Stomach smooth muscle (tissue), 2 donors: ENCODE data around the gene SPATA31C2.
"Not testable (repeated sequence)": the region's sequence is repeated elsewhere in the genome, so short reads cannot be mapped to it uniquely, and the experiment has no call there.

Source experiments
- H3K27ac ChIP-seq: one replicate; pipeline ENCODE4 v1.7.0; 2013; ENCODE audit warnings: mild to moderate bottlenecking, low read length, inconsistent platforms
- H3K27me3 ChIP-seq, 2 donors: one replicate each; pipeline ENCODE4 v1.7.0; 2013; ENCODE audit warnings: low read length in 2 of 2; ENCODE audit not compliant: insufficient read depth in 2 of 2, control insufficient read depth in 1 of 2
- H3K36me3 ChIP-seq, 2 donors: one replicate each; pipeline ENCODE4 v1.7.0; 2013; ENCODE audit warnings: low read length in 2 of 2; ENCODE audit not compliant: control insufficient read depth in 2 of 2, insufficient read depth in 2 of 2
- H3K4me1 ChIP-seq: one replicate; pipeline ENCODE4 v1.7.0; 2013; ENCODE audit warnings: low read length; ENCODE audit not compliant: control insufficient read depth, insufficient read depth
- H3K4me3 ChIP-seq, 2 donors: one replicate each; pipeline ENCODE4 v1.7.0; 2013; ENCODE audit warnings: low read length in 2 of 2
- H3K9ac ChIP-seq, 2 donors: one replicate each; pipeline ENCODE4 v1.7.0; 2013; ENCODE audit warnings: low read length in 2 of 2, mild to moderate bottlenecking in 1 of 2
- H3K9me3 ChIP-seq, 2 donors: one replicate each; pipeline ENCODE4 v1.7.0; 2013; ENCODE audit warnings: low read length in 2 of 2; ENCODE audit not compliant: control insufficient read depth in 2 of 2
- donor health status: healthy.
- donor health status: Pancreatic carcinoma.

The SPATA31C2 gene

GRCh38 chr9:88138375-88138774 lies at the start of gene SPATA31C2:
SPATA31C2 (minus strand) TSS chr9:88138475; CDS start chr9:88138446, 29 bp downstream.
- H3K27me3 ChIP-seq, H3K9ac ChIP-seq, H3K4me1 ChIP-seq, H3K27ac ChIP-seq, H3K9me3 ChIP-seq, H3K4me3 ChIP-seq, H3K36me3 ChIP-seq: not testable (repeated sequence)

DNA sequence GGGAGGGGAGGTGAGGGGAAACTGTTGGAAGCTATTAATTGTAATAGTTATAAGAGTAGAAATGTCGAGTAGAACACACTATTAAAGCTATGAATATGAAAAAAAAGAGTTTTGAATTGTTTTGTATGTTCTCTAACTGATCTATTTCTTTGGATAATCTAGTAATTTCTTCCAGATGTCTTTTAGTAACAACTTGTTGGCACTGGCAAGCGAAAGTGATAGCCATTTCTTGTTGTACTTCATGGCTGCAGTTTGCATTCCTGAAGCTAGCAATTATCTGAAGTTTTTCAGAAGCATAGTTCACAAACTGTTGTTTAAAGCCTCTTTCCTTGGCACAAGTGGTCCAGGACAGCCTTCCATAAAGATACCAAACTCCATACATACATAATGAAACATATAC lies 49.4 kb upstream of the SPATA31C2 start:
- H3K9ac ChIP-seq: no peak overlapping the region
- no peaks in the 10 kb centered on the region for H3K36me3 ChIP-seq
- H3K4me1 ChIP-seq: peaks cover 9% of the 10 kb centered on the region
- no peaks in the 10 kb centered on the region for H3K9me3 ChIP-seq
- H3K27ac ChIP-seq: no peak overlapping the region
- H3K4me3 ChIP-seq: no peak overlapping the region
- H3K27me3 ChIP-seq: no peaks in the 10 kb centered on the region

DNA sequence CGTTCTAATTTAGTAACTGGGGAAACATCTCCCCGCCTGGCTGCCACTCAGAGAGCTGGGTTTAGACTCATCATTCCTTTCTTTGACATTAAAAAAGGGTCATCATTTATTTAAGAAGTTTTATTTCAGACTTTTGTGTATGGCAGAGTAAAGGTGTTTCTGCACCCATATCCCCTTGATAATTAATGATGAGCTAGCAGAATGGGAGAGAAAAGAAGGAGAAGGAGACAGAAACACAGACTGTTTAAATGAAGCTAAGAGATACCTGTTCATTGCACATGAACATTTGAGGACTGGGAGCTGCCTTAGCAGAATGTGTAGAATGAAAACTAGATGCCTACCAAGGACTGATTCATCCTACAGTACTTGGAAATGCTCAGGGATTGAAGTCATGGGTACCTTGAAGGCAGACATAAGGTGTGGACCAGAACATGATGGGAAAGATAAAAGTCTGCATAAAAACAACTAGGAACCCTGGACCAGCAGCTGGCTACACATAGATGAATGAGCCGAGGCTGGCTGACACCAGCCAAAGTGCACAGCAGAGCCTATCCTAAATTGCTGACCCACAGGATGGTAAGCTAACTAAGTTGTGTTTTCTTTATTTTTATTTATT lies 48.3 kb upstream of the SPATA31C2 start:
- no peaks in the 10 kb centered on the region for H3K36me3 ChIP-seq
- peaks cover 9% of the 10 kb centered on the region for H3K4me1 ChIP-seq
- H3K4me3 ChIP-seq: no peak overlapping the region
- H3K9me3 ChIP-seq: no peaks in the 10 kb centered on the region
- no peak overlapping the region for H3K9ac ChIP-seq
- H3K27me3 ChIP-seq: no peaks in the 10 kb centered on the region
- H3K27ac ChIP-seq: no peak overlapping the region

GRCh38 chr9:88184976-88185375 lies 46.7 kb upstream of the SPATA31C2 start:
- no peaks in the 10 kb centered on the region for H3K9me3 ChIP-seq
- H3K36me3 ChIP-seq: no peaks in the 10 kb centered on the region
- peaks cover 9% of the 10 kb centered on the region for H3K4me1 ChIP-seq
- H3K4me3 ChIP-seq: no peak overlapping the region
- no peak overlapping the region for H3K9ac ChIP-seq
- no peaks in the 10 kb centered on the region for H3K27me3 ChIP-seq
- H3K27ac ChIP-seq: no peak overlapping the region

DNA sequence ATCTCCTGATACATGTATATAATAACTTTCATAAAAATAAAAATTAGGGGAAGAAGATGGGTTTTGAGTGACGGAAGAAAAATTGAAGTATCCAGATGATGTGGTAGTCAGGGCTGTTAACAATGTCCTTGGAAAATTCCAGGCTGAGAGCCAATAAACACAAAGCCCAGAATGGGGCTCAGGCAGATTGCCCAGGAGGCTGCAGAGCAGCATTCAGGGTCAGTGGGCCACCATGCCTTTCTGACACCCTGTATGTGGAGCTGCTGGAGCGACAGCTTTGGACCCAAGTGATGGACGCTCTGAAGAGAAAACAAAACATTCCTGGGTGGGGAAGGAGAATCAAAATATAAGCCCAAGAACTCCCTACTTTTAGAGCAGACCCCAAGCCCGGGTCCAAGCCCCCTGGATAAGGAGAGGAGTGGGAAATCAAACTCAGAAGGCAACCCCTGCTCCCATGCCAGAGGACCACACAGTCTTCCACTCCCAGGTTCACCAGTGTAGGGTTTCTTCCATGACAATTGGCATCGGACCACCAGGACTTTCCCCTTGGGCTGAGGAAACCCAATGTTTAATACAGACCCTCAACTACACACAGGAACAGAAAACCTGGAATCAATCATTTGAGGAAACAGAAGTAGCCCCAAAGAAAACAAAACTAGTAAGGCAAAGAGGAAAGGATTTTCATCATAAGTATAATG lies 45.7 kb upstream of the SPATA31C2 start:
- H3K27me3 ChIP-seq: no peaks in the 10 kb centered on the region
- H3K9ac ChIP-seq: no peak overlapping the region
- peak overlapping the region in 1 of 2 donors; percentile 29 for H3K4me3 ChIP-seq
- H3K27ac ChIP-seq: no peak overlapping the region
- no peaks in the 10 kb centered on the region for H3K9me3 ChIP-seq
- H3K4me1 ChIP-seq: peaks cover 9% of the 10 kb centered on the region
- no peaks in the 10 kb centered on the region for H3K36me3 ChIP-seq

DNA sequence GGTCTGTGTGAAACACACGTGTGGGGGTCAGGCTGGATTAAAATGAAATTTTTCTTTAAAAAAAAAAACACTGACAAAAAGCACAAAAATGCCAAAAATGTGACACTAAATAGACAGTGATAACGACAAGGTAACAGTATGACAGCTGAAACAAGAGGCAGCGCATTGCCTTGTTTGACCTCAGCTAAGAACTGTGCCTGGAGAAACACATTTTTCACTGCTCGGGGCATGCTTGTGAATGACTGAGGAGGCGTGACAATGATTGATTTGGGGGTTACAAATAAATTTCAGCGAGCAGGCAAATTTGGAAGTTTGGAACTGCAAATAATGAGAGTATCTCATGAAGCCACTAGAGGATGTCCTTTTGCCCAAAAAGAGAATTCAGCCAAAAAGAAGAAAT lies 44.2 kb upstream of the SPATA31C2 start:
- H3K27ac ChIP-seq: no peak overlapping the region
- peaks cover 9% of the 10 kb centered on the region for H3K4me1 ChIP-seq
- no peak overlapping the region for H3K4me3 ChIP-seq
- H3K9ac ChIP-seq: no peak overlapping the region
- no peaks in the 10 kb centered on the region for H3K36me3 ChIP-seq
- no peaks in the 10 kb centered on the region for H3K9me3 ChIP-seq
- no peaks in the 10 kb centered on the region for H3K27me3 ChIP-seq

DNA sequence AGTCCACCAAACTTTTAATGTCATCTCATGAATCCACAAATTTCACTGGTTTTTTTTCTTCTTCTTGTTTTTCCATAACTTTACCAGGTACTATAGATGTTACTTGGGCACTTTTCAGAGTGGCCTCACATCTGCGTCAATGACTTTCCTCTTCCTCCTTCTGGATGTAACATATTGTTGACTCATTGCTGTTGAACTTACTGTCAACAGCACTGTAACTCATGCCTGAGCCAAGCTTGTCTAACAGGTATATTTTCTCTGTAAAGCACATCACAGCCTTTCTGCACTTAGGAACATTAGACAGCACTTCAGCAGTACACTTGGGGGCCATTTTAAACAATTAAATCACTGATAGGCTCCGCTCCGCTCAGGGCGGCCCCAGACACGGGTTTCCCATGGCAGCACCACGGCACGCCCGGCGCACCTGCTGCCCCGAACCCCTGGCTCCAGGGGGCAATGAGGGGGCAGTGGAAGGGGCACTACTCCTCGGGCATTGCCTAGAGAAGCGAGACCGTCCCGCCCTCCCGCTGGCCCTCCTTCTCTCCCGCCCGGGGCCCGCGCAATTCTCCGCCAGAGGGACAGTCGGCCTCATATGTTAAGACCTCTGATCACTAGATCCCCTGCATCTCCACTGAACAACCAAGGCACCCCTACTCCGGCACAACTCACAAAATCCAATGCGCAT lies 41.9 kb upstream of the SPATA31C2 start:
- Histone ChIP-seq H3K9me3 (peaks cover 0 to 3% of the 10 kb centered on the region in 2 donors), H3K4me1 (peaks cover 9% of the 10 kb centered on the region), H3K27me3 (no peaks in the 10 kb centered on the region), H3K9ac (no peak overlapping the region), H3K4me3 (no peak overlapping the region), H3K27ac (no peak overlapping the region), H3K36me3 (no peaks in the 10 kb centered on the region)

DNA sequence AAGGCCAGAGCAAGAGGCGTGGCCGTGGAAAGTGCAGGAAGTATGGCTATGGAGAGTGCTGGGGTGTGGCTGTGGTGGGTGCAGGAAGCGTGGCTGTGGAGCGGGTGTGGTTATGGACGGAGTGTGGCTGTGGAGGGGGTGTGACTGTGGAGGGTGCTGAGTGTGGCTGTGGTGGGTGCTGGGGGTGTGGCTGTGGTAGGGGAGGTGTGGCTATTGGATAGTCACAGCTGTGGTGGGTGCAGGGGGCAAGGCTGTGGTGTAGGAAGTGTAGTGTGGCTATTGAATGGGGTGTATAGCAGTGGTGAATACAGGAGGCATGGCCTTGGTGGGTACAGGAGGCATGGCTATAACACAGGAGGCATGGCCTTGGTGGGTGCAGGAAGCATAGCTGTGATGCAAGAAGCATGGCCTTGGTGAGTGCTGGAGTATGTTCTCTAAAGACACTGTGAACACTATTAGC lies 40.8 kb upstream of the SPATA31C2 start:
- Histone ChIP-seq H3K4me3 (no peak overlapping the region), H3K36me3 (no peaks in the 10 kb centered on the region), H3K27ac (no peak overlapping the region), H3K4me1 (peaks cover 8% of the 10 kb centered on the region), H3K9me3 (peaks cover 0 to 3% of the 10 kb centered on the region in 2 donors), H3K27me3 (no peaks in the 10 kb centered on the region), H3K9ac (no peak overlapping the region)

DNA sequence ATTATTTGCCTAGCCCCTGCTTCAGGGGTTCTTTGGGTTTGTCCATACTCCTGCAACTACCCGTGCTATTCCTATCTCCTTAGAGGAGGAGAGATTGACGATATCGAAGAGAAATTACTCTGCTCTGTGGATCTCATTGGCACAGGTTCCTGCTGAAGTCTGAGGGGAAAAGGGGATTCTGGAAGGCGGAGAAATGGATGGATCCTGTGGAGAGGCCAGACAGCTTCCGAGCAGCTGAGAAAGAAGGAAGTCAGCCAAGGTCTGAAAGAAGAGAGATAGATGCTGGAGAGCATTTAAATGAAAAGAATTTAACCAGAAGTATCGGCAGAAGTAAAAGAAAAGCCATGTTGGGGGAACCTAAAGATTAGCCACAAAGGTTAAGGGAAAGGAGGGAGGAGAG lies 40.4 kb upstream of the SPATA31C2 start:
- Histone ChIP-seq H3K27me3 (no peaks in the 10 kb centered on the region), H3K27ac (no peak overlapping the region), H3K4me1 (peaks cover 4% of the 10 kb centered on the region), H3K9ac (no peak overlapping the region), H3K4me3 (no peak overlapping the region), H3K9me3 (peaks cover 0 to 3% of the 10 kb centered on the region in 2 donors), H3K36me3 (no peaks in the 10 kb centered on the region)

- Histone ChIP-seq H3K27me3 (no peaks in the 10 kb centered on the region), H3K4me3 (no peak overlapping the region)
Observed at GRCh38 chr9:88177371-88177770, 39.1 kb upstream of the SPATA31C2 start.

GRCh38 chr9:88174324-88174723 lies 36.0 kb upstream of the SPATA31C2 start:
- Histone ChIP-seq H3K27me3 (no peaks in the 10 kb centered on the region), H3K36me3 (no peaks in the 10 kb centered on the region), H3K9ac (no peak overlapping the region), H3K27ac (no peak overlapping the region), H3K4me3 (no peak overlapping the region), H3K9me3 (peaks cover 0 to 3% of the 10 kb centered on the region in 2 donors), H3K4me1 (no peaks in the 10 kb centered on the region)

More at GRCh38 chr9:88177371-88177770, 39.1 kb upstream of the SPATA31C2 start:
- Histone ChIP-seq H3K36me3 (no peaks in the 10 kb centered on the region), H3K27ac (no peak overlapping the region), H3K9ac (no peak overlapping the region), H3K9me3 (peaks cover 0 to 3% of the 10 kb centered on the region in 2 donors), H3K4me1 (no peaks in the 10 kb centered on the region)
